H1 (cell line): ENCODE measurements around the gene CGREF1.

Source experiments
- EP300 ChIP-seq, 2 experiments: IDR thresholded peaks; 1 replicate in 1 of 2; 2 replicates in 1 of 2; pipeline ENCODE4 v1.6.1; 2011 to 2012; ENCODE audit warnings: low read depth in 2 of 2, low read length in 2 of 2, mild to moderate bottlenecking in 2 of 2, borderline replicate concordance in 1 of 2, inconsistent platforms in 1 of 2, moderate library complexity in 1 of 2
- RBBP5 ChIP-seq: IDR thresholded peaks from 2 replicates; pipeline ENCODE4 v1.7.1; 2012; ENCODE audit warnings: low read depth, mild to moderate bottlenecking, inconsistent platforms, low read length, moderate library complexity, borderline replicate concordance
- TF ChIP-seq, protein P1 (sequence below), 3 experiments: IDR thresholded peaks; 1 replicate in 2 of 3; 2 replicates in 1 of 3; pipeline versions ENCODE4 v1.5.1 to v1.6.1; 2011; ENCODE audit warnings: low read length in 3 of 3, mild to moderate bottlenecking in 3 of 3, inconsistent platforms in 2 of 3, low read depth in 1 of 3, moderate library complexity in 1 of 3; ENCODE audit not compliant: insufficient read depth in 1 of 3; ENCODE audit errors: control extremely low read depth in 1 of 3

DNA sequence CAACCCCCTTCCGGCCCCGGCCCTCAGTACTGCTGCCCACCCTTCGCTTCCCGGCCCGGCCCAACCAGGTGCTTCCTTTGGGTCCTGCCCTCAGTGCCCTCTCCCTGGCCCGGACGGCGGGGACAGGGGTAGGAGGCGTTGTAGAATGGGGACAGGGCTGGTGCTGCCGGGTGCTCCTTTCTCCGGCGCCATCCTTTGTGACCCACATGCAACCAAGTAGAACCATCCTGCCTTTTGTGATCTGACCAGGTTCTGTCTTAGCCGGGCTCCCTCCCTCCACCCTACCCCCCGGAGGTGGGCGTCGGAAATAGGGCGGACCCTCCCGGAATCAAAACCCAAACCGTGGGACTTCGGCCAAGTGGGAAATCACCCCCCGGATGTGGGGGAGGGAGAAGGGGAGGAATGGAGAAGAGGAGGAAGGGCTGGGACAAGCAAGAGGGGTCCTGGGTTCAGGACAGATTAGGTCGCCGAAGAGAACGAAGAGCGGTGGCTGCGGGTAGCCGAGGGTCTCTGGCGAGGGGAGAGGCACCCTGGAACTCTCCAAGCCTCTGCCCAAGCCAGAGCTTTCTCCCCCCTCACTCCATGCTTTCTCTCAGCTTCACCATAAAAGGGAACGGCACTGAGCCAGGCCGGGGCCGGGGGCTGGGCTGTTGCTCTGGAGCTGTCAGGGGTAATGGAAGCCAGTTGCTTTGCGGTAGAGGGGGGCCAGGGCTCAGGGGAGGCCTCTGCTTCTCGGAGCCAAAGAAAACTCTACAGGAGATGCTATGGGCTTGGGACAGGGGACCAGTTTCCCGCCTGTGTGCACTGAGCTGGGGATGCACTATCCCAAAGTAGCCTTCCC lies 46.7 kb downstream of the CGREF1 start:
- TF ChIP-seq, protein P1, sequence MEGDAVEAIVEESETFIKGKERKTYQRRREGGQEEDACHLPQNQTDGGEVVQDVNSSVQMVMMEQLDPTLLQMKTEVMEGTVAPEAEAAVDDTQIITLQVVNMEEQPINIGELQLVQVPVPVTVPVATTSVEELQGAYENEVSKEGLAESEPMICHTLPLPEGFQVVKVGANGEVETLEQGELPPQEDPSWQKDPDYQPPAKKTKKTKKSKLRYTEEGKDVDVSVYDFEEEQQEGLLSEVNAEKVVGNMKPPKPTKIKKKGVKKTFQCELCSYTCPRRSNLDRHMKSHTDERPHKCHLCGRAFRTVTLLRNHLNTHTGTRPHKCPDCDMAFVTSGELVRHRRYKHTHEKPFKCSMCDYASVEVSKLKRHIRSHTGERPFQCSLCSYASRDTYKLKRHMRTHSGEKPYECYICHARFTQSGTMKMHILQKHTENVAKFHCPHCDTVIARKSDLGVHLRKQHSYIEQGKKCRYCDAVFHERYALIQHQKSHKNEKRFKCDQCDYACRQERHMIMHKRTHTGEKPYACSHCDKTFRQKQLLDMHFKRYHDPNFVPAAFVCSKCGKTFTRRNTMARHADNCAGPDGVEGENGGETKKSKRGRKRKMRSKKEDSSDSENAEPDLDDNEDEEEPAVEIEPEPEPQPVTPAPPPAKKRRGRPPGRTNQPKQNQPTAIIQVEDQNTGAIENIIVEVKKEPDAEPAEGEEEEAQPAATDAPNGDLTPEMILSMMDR (IDR thresholded peaks at IDR 0.05; ENCODE audit: control extremely low read depth in 1 of 3, insufficient read depth in 1 of 3, low read depth in 1 of 3, low read length in 3 of 3): no peak
- TF ChIP-seq RBBP5: peak; percentile 13; the same call in 1 of the 2 replicates
- TF ChIP-seq EP300 (IDR thresholded peaks at IDR 0.05; ENCODE audit: borderline replicate concordance in 1 of 2, low read depth in 2 of 2, low read length in 2 of 2): no peak
